G401.6 (cell line): ENCODE data around the gene ATRNL1.

Source experiments
- FAIRE-seq: peaks from 2 replicates; lab custom pipeline; 2012; peaks lifted over from hg19 to GRCh38; lab: Jason Lieb, UNC

ATRNL1 gene

GRCh38 chr10:115951242-115951641, 858.1 kb downstream of the ATRNL1 start:
- FAIRE-seq: no peak

GRCh38 chr10:115953281-115953680, 860.1 kb downstream of the ATRNL1 start:
- no peak for FAIRE-seq

DNA sequence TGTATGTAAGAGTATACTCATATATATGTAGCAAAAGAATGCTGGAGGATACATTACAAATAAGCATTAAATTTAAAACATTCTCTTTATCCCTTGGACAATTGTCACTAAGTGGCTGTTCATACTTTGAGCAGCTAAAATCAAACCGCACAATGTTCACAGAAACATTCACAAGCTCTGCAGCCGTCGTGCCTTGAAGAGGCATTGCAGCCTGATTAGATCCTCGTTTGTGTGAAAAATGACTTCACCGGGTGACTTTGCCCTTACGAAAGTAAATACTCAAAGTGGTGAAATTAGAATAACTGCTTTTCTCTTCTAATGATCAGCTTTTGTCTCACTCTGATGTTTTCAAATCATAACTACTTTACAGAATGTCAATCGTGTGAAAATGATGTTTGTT, 860.8 kb downstream of the ATRNL1 start:
- no peak for FAIRE-seq

- FAIRE-seq: no peak
Observed at GRCh38 chr10:115956225-115957011, 863.3 kb downstream of the ATRNL1 start.

DNA sequence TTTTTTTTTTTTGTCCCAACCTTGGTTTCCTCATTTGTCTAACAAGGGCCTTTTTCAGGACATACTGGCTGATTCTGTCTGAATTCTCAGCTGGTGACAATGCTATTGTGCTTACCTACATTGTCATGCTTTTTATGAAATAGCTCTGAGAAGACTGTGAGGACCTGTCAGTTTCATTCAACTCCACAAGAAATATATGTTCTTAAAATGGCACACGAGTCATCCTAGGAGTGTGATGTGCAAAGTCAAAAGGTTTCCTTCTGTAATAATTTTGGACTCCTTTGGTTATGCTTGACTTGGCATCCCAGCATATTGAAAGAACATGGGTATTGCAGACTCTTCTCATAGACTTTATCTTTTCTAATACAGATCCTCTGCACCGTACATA, 863.8 kb downstream of the ATRNL1 start:
- no peak for FAIRE-seq

DNA sequence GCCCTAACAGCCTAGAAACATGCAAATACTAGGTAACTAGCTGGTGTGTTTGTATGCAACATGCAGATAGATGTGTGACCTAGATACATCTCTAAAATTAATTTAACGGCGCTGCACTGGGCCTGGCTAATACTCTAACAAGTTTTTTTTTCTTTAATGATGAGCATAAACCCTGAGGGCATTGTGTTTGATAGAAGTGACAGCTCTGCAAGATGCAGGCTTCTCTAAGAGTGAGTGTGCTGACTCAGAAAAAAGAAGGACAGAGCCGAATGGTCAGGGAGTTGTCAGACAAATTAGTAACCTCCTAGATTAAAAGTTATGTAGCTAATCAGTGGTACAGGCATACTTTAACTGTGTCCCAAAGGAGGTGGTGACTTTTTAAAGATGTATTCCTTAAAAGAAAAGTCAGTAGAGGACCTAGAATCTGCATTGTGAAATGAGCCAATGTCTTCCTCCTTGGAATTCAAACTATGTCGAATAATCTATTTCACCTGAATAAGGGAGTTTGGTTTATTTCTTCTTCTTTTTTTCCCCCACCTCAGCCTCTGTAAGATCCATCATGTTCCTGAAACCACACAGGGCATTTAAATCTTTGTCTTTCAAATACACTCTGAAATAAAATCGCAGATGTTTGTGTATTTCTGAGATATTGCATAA, 864.7 kb downstream of the ATRNL1 start:
- no peak for FAIRE-seq

DNA sequence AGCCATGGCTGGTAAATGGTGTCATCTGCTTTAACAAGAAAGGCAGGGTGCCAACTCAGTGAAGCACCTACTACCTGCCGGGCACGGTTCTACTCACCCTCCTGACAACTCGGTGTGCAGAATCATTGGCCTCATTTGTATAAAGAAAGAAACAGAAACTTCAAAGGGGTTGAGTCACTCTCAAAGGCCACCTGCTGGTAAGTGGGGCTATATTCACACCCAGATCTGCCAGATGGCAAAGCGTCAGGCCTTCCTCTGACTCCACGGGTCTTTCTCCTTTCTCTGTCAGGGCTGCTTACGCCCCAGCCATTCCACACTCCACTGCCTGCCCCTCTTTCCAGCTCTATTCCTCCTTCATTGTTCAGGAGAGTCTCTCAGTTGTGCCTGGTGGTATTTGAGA, 870.7 kb downstream of the ATRNL1 start:
- FAIRE-seq: no peak

DNA sequence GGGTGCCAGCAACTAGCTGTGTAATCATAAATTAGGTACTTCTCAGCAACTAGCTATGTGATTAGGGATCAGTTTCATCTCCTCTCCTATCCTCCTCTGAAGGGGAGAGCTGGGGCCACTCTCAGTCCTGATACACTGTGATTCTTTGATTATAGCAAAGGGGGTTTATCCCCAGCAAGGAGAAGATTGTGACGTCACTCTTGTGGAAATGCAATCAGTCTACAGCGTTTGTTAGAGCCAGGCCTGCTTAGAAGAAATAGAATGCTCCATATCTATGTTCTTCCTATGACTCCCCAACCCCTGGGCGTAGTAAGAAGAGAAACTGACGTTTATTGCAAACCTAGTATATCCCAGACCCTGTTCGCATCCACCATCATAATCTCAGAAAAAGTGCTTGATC, 871.7 kb downstream of the ATRNL1 start:
- FAIRE-seq: no peak

- no peak for FAIRE-seq
Observed at GRCh38 chr10:115965376-115965775, 872.2 kb downstream of the ATRNL1 start.

DNA sequence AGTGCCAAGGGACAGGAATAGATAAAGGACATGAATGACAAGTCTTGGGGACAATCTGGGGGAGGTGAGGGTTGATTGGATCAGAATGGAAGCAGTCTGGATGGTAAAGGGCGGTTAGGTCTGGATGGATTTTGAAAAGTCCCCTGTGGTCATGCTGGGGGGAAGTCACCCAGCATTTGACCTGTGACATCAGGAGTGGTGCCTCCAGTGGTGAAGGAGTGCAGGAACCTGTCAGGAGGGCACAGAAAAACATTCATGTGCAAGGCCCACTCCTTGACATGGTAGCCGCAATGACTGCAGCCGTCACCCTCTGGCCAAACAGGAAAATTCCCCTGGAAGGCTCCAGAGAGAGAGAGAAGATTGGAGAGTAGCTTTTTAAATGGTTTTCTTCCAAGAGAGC, 875.1 kb downstream of the ATRNL1 start:
- no peak for FAIRE-seq

DNA sequence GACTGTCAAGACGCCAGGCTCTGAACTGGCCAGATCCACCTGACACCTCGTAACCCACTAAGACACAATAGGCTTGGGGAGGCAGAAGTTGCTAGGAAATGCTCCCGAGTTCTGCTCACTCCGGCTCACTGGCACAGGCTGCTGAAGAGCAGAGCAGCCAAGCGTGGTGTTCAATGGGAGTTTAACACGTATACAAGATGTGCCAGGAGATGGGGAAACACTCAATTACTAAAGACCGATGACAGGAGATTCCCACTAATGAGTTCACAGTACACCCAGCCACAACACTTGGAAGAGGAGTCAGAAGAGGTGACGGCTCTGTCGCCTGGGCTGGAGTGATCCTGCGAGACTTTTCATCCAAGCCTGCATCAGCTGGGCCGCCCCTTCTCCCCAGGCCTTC, 876.4 kb downstream of the ATRNL1 start:
- FAIRE-seq: no peak

- FAIRE-seq: no peak
Observed at GRCh38 chr10:115971921-115972320, 878.8 kb downstream of the ATRNL1 start.

DNA sequence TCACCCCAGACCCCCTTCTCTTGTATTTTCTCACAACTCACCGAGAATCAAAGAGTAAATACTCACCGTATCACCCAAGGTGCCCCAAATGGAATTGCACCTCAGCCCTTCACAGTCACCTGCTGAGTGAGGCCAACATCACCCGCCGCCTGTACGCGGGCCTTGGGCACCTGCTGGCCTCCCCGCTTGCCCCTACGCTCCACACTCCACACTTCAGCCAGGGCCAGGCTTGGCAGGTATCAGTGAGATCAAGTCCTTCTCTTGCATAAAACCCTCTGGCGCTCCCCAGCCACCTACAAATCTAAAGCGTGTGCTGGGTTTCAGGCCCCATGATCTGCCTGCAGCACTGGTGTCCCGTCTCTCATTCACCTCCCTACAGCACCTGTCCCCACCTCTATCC, 879.3 kb downstream of the ATRNL1 start:
- no peak for FAIRE-seq

- no peak for FAIRE-seq
Observed at GRCh38 chr10:115974351-115974750, 881.2 kb downstream of the ATRNL1 start.

- FAIRE-seq: no peak
Observed at GRCh38 chr10:115974816-115975430, 881.8 kb downstream of the ATRNL1 start.

DNA sequence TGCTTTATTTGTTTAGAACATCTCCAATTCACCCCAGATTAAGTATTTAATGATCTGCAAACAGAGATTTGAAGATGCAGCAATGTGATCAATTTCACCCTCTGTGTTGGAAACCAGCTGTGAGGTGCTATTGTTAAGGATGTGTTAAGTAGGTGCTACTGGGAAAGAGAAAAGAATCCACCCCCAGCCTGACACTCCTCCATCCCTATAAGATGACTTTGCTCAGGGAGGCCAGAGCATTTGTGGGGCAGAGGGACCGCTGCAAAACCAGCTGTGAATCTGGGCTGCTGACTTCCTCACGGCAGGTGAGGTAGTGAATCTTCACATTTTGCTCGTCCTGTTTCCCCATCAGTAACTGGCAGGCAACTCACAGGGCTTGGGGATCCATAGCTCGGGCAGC, 882.3 kb downstream of the ATRNL1 start:
- no peak for FAIRE-seq

DNA sequence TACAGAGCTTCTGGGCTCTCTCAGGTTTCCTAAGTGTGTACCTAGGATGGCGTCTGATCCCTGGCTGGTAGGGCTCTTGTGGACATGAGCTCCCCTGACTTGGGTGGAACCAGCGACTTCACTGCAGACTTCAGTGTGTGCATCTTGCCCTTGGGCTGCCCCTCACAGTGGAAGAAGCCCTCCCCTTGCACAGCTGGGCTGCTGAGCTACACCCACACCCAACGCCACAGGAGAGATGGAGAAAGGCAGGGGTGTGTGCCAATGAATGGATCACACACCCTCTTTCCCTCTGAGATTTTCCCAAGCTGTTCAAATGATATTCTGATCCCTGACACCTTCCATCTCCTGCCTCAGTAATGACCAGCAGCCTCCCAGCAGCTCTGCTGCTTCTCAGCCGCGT, 883.2 kb downstream of the ATRNL1 start:
- FAIRE-seq: no peak

- FAIRE-seq: no peak
Observed at GRCh38 chr10:115977855-115978254, 884.7 kb downstream of the ATRNL1 start.

GRCh38 chr10:115979576-115979975, 886.4 kb downstream of the ATRNL1 start:
- no peak for FAIRE-seq

DNA sequence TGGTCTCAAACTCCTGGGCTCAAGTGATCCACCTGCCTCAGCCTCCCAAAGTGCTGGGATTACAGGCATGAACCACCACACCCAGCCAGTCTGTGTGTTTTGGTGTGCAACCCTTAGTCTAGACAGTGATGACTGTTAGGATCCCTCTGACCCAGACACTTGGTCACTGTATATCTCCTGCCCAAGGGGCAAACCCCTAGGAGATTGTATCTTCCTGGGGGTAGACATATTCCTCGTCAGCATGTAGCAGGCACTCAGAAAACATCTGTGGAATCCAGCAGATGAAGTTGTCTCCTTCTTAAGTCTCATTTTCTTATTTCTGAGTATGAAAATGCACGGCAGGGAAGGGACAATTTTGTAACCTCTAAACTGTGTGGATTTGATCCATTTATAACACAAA, 887.3 kb downstream of the ATRNL1 start:
- no peak for FAIRE-seq

GRCh38 chr10:115981081-115981480, 887.9 kb downstream of the ATRNL1 start:
- no peak for FAIRE-seq

DNA sequence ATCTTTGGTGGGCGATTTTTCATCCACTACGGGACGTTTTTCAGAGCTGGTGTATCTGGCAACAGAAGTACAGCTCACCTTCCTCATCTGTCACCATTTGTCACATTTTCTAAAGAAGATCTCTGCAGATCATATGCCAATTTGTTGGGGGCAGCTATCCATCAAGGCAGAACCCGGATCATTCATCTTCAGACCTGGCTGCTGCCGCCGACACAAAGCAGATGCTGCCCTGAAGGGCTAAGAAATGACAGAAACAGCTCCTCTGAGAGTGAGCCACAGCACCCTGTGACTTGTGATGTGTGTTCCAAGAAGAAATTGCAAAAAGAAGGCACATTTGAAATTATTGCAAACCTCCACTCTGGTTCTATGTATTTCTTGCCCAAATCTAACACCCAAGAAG, 888.9 kb downstream of the ATRNL1 start:
- FAIRE-seq: no peak

DNA sequence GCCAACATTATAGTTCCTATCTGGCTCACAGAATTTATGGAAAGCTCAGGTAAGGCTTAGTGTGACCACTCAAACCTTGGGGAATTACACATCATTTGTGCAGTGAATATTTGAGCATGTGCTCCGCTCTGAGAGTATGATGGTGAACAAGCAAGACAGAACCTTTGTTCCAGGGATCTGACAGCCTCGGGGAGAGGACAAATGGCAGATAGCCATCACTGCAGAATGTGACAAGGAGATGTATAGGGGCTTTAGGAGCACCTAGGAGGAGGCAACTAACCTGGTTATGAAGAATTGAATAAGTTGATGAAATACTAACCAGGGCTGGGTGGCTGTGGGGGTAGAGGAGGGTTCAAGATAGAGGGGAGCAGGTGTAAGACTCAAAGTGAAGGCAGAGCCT, 889.4 kb downstream of the ATRNL1 start:
- no peak for FAIRE-seq

DNA sequence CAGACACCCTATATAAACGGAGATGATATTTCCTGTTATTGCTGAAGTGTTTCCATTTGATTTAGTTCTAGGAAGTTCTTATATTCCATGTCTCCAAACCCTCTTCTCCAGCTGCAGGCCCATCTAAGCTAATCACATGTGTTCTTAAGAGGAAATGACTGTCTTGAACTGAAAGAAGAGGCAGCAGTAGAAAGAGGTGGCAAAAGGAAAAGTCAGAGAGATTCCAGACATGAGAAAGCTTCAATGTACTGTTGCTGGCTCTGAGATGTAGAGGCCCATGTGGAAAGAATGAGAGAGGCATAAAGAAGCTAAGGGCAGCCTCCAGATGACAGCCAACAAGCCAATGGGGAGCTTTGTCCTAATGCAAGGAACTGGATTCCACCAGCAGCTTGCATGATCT, 892.6 kb downstream of the ATRNL1 start:
- FAIRE-seq: no peak
